Measurements from ENCODE around the gene MEGF9. TPM values are rescaled to one million over a fixed set of nuclear protein-coding genes. Genes with fewer than 3 reads are reported as not detected.

The MEGF9 gene
- total RNA-seq, 8 experiments from 2014 or later: 6.5 to 40.0 (median 14.1) TPM

GRCh38 chr9:120726484-120726883 lies 12.2 kb upstream of the MEGF9 start:
- H3K4me3 ChIP-seq: no peak overlapping the region
- in situ Hi-C loops (cut with MboI; ENCODE audit: low pct_unique_long_range_greater_than_20kb in 2 of 9, low sequenced_read_pairs in 9 of 9, unreplicated experiment in 9 of 9): loop anchor here in 1 of 9 experiments (25.0 kb wide), 1 partner anchor 336 kb away; the partner anchor contains the start of genes C5 and CNTRL
- peaks cover 5 to 7% of the 10 kb centered on the region in 2 donors for H3K4me1 ChIP-seq (replicated peaks in 1 of 2)
- H3K27ac ChIP-seq: no peak overlapping the region
- 18 to 100% (median 70%) methylated on average over 1 to 2 of the region's 2 CpGs for WGBS, 10 experiments
- no peak for ATAC-seq (replicated peaks in 6 of 8)

- in situ Hi-C loops (cut with MboI; ENCODE audit: low pct_unique_long_range_greater_than_20kb in 2 of 9, low sequenced_read_pairs in 9 of 9, unreplicated experiment in 9 of 9): loop anchor here in 1 of 9 experiments (25.0 kb wide), 1 partner anchor 336 kb away; the partner anchor contains the start of genes C5 and CNTRL
- no peak for ATAC-seq (replicated peaks in 6 of 8)
- H3K4me3 ChIP-seq: no peak overlapping the region
- no peak overlapping the region for H3K27ac ChIP-seq
- H3K4me1 ChIP-seq (replicated peaks in 1 of 2): peaks cover 5% of the 10 kb centered on the region in 2 donors
- WGBS, 10 experiments: 71 to 100% (median 93%) methylated on average over 1 of the region's 1 CpG; no CpG with 5 or more reads in 6 of the 10 experiments
Measured at GRCh38 chr9:120725907-120726306, 11.6 kb upstream of the MEGF9 start.

DNA sequence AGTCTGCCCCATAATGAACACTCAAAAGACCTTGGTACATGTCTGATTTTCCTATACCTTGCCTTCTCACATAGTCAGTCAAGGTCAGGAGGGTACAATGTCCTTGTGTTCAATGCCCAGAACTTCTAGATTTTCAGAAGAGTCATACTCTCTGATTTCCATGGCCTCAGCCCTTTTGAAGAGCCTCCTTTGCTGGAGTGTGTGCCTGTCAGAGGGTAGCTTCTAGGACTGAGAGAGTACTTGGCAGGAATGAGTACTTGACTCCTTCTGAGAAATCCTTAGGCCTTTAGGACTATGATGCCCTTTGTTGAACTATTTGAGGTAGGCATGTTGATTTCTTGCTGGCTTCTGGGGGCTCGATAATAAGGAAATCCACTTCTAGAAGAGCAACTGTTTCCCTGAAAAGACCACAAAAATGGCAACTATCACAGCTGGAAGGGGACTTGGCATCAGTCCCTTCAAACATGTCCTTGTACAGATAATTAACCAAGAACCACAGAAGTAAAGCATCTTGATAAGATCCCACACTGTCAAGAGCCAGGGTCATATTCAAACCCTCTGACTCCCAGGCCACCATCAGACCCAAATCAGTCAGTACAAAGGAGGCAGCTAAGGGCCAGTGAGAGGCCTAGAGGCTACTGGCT lies 10.6 kb upstream of the MEGF9 start:
- in situ Hi-C loops (cut with MboI; ENCODE audit: low pct_unique_long_range_greater_than_20kb in 2 of 9, low sequenced_read_pairs in 9 of 9, unreplicated experiment in 9 of 9): loop anchor here in 1 of 9 experiments (25.0 kb wide), 1 partner anchor 337 kb away; the partner anchor contains the start of genes C5 and CNTRL
- Histone ChIP-seq H3K27ac (no peak overlapping the region), H3K4me1 (replicated peaks in 1 of 2) (no peaks in the 10 kb centered on the region), H3K4me3 (no peak overlapping the region)
- 83 to 100% methylated on average over 1 of the region's 1 CpG; no CpG with 5 or more reads in 8 of the 10 experiments for WGBS, 10 experiments
- ATAC-seq (replicated peaks in 6 of 8): no peak

GRCh38 chr9:120723565-120723964 lies 9.3 kb upstream of the MEGF9 start:
- 0 to 100% (median 83%) methylated on average over 1 to 3 of the region's 3 CpGs; no CpG with 5 or more reads in 3 of the 10 experiments for WGBS, 10 experiments
- Histone ChIP-seq H3K4me1 (replicated peaks in 1 of 2) (no peaks in the 10 kb centered on the region), H3K27ac (no peak overlapping the region), H3K4me3 (no peak overlapping the region)
- ATAC-seq (replicated peaks in 6 of 8): no peak
- in situ Hi-C loops (cut with MboI; ENCODE audit: low pct_unique_long_range_greater_than_20kb in 2 of 9, low sequenced_read_pairs in 9 of 9, unreplicated experiment in 9 of 9): no loop called here

- no peak overlapping the region for H3K4me3 ChIP-seq
- ATAC-seq (replicated peaks in 6 of 8): no peak
- H3K4me1 ChIP-seq (replicated peaks in 1 of 2): peaks cover 7% of the 10 kb centered on the region in 2 donors
- no peak overlapping the region for H3K27ac ChIP-seq
- in situ Hi-C loops (cut with MboI; ENCODE audit: low pct_unique_long_range_greater_than_20kb in 2 of 9, low sequenced_read_pairs in 9 of 9, unreplicated experiment in 9 of 9): no loop called here
- 50 to 100% (median 98%) methylated on average over 1 to 4 of the region's 4 CpGs; no CpG with 5 or more reads in 6 of the 10 experiments for WGBS, 10 experiments
Measured at GRCh38 chr9:120720404-120720803, 6.1 kb upstream of the MEGF9 start.

- no peak for ATAC-seq (replicated peaks in 6 of 8)
- Histone ChIP-seq H3K4me1 (replicated peaks in 1 of 2) (peaks cover 12 to 13% of the 10 kb centered on the region in 2 donors), H3K4me3 (no peak overlapping the region), H3K27ac (no peak overlapping the region)
- 67 to 100% (median 83%) methylated on average over 1 of the region's 3 CpGs; no CpG with 5 or more reads in 6 of the 10 experiments for WGBS, 10 experiments
- in situ Hi-C loops (cut with MboI; ENCODE audit: low pct_unique_long_range_greater_than_20kb in 2 of 9, low sequenced_read_pairs in 9 of 9, unreplicated experiment in 9 of 9): no loop called here
Measured at GRCh38 chr9:120718316-120718715, 4.0 kb upstream of the MEGF9 start.

DNA sequence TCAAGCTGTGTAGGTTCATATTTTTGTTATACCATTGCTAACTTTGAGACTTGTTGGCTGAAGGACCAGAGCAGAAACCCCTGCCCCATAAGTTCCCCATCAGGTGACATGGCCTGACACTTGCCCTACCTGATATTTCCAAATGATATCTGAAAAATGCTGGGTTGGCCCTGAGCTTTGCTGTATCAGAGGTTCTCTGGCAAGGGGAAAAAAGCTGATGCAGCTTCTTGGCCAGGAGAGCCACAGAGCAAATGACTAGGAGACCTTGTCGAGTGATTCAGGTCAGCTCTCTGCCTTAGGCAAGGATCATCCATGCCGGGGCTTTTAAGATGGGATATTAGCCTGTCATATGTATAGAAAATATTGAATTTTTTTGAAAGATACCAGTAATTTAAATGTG lies 2.9 kb upstream of the MEGF9 start:
- no peak overlapping the region for H3K27ac ChIP-seq
- 46 to 100% (median 86%) methylated on average over 1 to 2 of the region's 2 CpGs; no CpG with 5 or more reads in 3 of the 10 experiments for WGBS, 10 experiments
- peaks cover 12 to 17% of the 10 kb centered on the region in 2 donors for H3K4me1 ChIP-seq (replicated peaks in 1 of 2)
- ATAC-seq (replicated peaks in 6 of 8): no peak
- in situ Hi-C loops (cut with MboI; ENCODE audit: low pct_unique_long_range_greater_than_20kb in 2 of 9, low sequenced_read_pairs in 9 of 9, unreplicated experiment in 9 of 9): no loop called here
- no peak overlapping the region for H3K4me3 ChIP-seq

GRCh38 chr9:120716483-120716882 lies 2.2 kb upstream of the MEGF9 start:
- 40 to 100% (median 75%) methylated on average over 1 to 4 of the region's 5 CpGs for WGBS, 10 experiments
- in situ Hi-C loops (cut with MboI; ENCODE audit: low pct_unique_long_range_greater_than_20kb in 2 of 9, low sequenced_read_pairs in 9 of 9, unreplicated experiment in 9 of 9): no loop called here
- H3K4me3 ChIP-seq: no peak overlapping the region

GRCh38 chr9:120715389-120715924 lies 1.2 kb upstream of the MEGF9 start:
- peak; percentile 21 to 63 (median 44) for ATAC-seq (replicated peaks in 6 of 8)
- in situ Hi-C loops (cut with MboI; ENCODE audit: low pct_unique_long_range_greater_than_20kb in 2 of 9, low sequenced_read_pairs in 9 of 9, unreplicated experiment in 9 of 9): no loop called here

More at GRCh38 chr9:120716483-120716882, 2.2 kb upstream of the MEGF9 start:
- H3K27ac ChIP-seq: no peak overlapping the region
- ATAC-seq (replicated peaks in 6 of 8): no peak
- H3K4me1 ChIP-seq (replicated peaks in 1 of 2): peaks cover 12 to 17% of the 10 kb centered on the region in 2 donors

DNA sequence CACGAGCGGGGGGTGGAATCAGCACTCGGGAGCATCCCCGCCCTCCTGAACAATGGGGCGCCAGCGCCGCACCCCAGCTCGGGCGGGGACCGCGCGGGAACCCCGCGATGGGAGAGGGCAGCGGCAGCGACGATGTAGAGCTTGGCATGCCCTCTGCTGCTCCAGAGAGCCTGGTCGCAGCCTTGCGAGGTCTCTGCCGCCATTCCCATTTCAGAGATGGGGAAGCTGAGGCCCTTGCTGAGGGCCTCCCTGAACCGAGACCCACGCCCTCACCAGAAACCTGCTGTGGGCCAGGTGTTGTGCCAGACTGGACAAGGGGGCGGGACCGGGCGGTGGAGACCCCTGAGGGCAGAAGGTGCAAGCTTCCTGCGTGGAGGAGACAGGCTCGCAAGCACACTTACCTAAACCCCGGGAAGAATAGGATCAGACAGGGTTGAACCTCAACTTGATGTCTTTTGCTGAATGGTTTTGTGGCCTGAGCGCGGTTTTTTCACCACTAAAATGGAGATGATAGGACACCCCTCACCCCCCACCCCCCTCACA lies 647 bp upstream of the MEGF9 start:
- peak overlapping the region; percentile 61 to 85 (median 63) for H3K4me3 ChIP-seq
- peaks cover 16 to 28% of the 10 kb centered on the region in 2 donors for H3K4me1 ChIP-seq (replicated peaks in 1 of 2)
- in situ Hi-C loops (cut with MboI; ENCODE audit: low pct_unique_long_range_greater_than_20kb in 2 of 9, low sequenced_read_pairs in 9 of 9, unreplicated experiment in 9 of 9): no loop called here
- peak overlapping the region; percentile 90 to 92 for H3K27ac ChIP-seq
- 0 to 67% (median 16%) methylated on average over 1 to 6 of the region's 30 CpGs; no CpG with 5 or more reads in 7 of the 10 experiments for WGBS, 10 experiments
- ATAC-seq (replicated peaks in 6 of 8): no peak

More at GRCh38 chr9:120715389-120715924, 1.2 kb upstream of the MEGF9 start:
- Histone ChIP-seq H3K4me3 (peak overlapping the region; percentile 61 to 85 (median 63)), H3K4me1 (replicated peaks in 1 of 2) (peaks cover 16 to 23% of the 10 kb centered on the region in 2 donors), H3K27ac (peak overlapping the region; percentile 90 to 92)
- 0 to 52% (median 0%) methylated on average over 1 to 3 of the region's 14 CpGs; no CpG with 5 or more reads in 4 of the 10 experiments for WGBS, 10 experiments

DNA sequence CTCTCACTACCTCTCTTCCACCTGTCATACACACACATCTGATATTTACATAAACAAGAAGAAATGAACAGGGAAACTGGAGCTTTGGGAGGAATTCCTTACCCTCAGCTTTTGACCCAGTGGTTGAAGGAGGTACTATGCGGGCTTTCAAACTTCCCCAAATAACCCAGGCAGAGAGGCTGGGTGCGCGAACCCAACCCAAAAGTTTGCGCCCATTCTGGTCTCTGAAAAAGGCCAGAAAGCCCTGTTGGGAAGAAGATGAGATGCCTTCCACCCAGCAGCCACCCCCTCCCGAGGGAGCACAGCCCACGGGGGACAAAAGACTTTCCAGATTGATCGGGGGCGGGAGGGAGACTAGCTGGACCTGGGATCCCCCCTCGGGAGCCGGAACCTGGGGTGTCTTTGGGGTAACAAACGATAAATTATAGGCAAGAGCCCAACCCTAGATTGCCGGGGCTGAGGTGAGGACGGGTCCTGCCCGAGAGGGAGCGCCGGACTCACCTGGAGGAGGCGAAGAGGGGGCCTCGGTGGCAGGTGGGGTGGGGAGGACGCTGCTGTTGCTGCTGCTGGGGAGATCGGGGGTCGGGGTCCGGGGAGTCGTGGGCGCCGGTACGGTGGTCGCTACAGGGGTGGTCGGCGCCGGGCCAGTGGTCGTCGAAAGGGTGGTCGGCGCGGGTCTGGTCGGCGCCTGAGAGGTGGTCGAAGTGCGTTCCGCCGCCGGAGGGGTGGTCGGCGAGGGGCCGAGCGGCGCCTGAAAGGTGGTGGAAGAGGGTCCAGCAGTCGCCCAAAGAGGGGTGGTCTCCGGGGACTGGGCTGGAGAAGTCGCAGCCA lies 798 bp downstream of the MEGF9 start:
- ATAC-seq (replicated peaks in 6 of 8): no peak
- in situ Hi-C loops (cut with MboI; ENCODE audit: low pct_unique_long_range_greater_than_20kb in 2 of 9, low sequenced_read_pairs in 9 of 9, unreplicated experiment in 9 of 9): no loop called here
- peaks cover 16 to 28% of the 10 kb centered on the region in 2 donors for H3K4me1 ChIP-seq (replicated peaks in 1 of 2)
- 0 to 14% methylated on average over 2 to 7 of the region's 50 CpGs; no CpG with 5 or more reads in 8 of the 10 experiments for WGBS, 10 experiments
- peak overlapping the region; percentile 60 to 68 for H3K27ac ChIP-seq
- H3K4me3 ChIP-seq: peak overlapping the region; percentile 61 to 85 (median 63)

DNA sequence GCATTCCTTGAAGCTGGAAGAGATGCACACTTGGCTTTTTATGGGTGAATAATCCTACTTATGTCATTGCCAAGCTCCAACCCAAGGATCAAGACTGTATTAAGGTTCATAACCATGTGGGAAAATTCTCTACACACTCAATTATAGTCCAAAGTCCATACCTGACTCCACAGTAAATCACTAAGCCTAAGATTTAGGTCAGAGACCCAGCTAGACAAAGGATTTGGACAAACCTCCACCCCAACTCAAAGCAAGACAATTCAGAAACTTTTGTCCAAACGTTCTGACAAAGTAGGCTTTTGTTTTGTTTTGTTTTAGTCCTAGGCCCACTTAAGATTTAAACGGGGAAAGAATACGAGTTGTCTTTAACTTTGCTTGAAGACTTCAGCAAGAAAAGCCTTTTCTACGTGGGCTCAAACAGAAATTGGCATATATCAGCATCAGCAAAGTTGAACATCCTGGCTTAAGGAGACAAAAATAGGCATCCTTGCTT lies 1.7 kb downstream of the MEGF9 start:
- Histone ChIP-seq H3K4me1 (replicated peaks in 1 of 2) (peaks cover 16 to 28% of the 10 kb centered on the region in 2 donors), H3K27ac (no peak overlapping the region), H3K4me3 (peak overlapping the region; percentile 61 to 85 (median 63))
- 25 to 48% (median 33%) methylated on average over 2 to 4 of the region's 4 CpGs; no CpG with 5 or more reads in 1 of the 10 experiments for WGBS, 10 experiments
- no peak for ATAC-seq (replicated peaks in 6 of 8)
- in situ Hi-C loops (cut with MboI; ENCODE audit: low pct_unique_long_range_greater_than_20kb in 2 of 9, low sequenced_read_pairs in 9 of 9, unreplicated experiment in 9 of 9): no loop called here

All from motor neuron (in vitro differentiated cells).